GM18507 (cell line): ENCODE results near the gene UNK.

ENCODE experiments used
- DNase-seq: peaks from one replicate; pipeline ENCODE4 v3.0.0; 2011; ENCODE audit warnings: low read depth; ENCODE audit not compliant: insufficient read length; ENCODE audit errors: extremely low spot score
- FAIRE-seq: peaks from 2 replicates; lab custom pipeline; 2011; peaks lifted over from hg19 to GRCh38; lab: Jason Lieb, UNC

UNK gene

GRCh38 chr17:75814900-75815373, 30.3 kb downstream of the UNK start:
- DNase-seq: no peak
- no peak for FAIRE-seq

GRCh38 chr17:75815399-75815798, 30.8 kb downstream of the UNK start:
- FAIRE-seq: no peak
- no peak for DNase-seq

GRCh38 chr17:75816693-75817092, 32.1 kb downstream of the UNK start:
- FAIRE-seq (no peak), DNase-seq (no peak)

GRCh38 chr17:75817571-75817970, 33.0 kb downstream of the UNK start:
- FAIRE-seq (no peak), DNase-seq (no peak)

GRCh38 chr17:75818326-75818885, 33.8 kb downstream of the UNK start:
- no peak for DNase-seq
- FAIRE-seq: no peak

- no peak for FAIRE-seq
Measured at GRCh38 chr17:75819116-75819515, 34.5 kb downstream of the UNK start.

GRCh38 chr17:75819678-75820077, 35.1 kb downstream of the UNK start:
- FAIRE-seq: no peak
- DNase-seq: no peak

More at GRCh38 chr17:75819116-75819515, 34.5 kb downstream of the UNK start:
- DNase-seq: no peak

GRCh38 chr17:75820094-75821080, 35.8 kb downstream of the UNK start:
- FAIRE-seq (no peak), DNase-seq (no peak)

GRCh38 chr17:75821552-75821951, 36.9 kb downstream of the UNK start:
- no peak for FAIRE-seq
- DNase-seq: no peak

- FAIRE-seq: no peak
- no peak for DNase-seq
Measured at GRCh38 chr17:75822119-75822799, 37.7 kb downstream of the UNK start.

- DNase-seq (no peak), FAIRE-seq (no peak)
Measured at GRCh38 chr17:75822800-75823166, 38.2 kb downstream of the UNK start.

- DNase-seq (no peak), FAIRE-seq (no peak)
Measured at GRCh38 chr17:75823257-75824041, 38.8 kb downstream of the UNK start.

GRCh38 chr17:75824050-75824552, 39.5 kb downstream of the UNK start:
- no peak for DNase-seq
- FAIRE-seq: no peak

GRCh38 chr17:75824666-75825065, 40.1 kb downstream of the UNK start:
- no peak for DNase-seq
- no peak for FAIRE-seq

GRCh38 chr17:75825149-75825552, 40.5 kb downstream of the UNK start:
- DNase-seq (no peak), FAIRE-seq (no peak)

GRCh38 chr17:75825748-75826370, 41.3 kb downstream of the UNK start:
- DNase-seq: no peak
- FAIRE-seq: no peak

- FAIRE-seq (no peak), DNase-seq (no peak)
Measured at GRCh38 chr17:75826561-75827307, 42.1 kb downstream of the UNK start.
